Endothelial cell of umbilical vein (primary cell): ENCODE results near the gene BRCA2. TPM values are rescaled to one million over a fixed set of nuclear protein-coding genes. Genes with fewer than 3 reads are reported as not detected.

Experiments
- BruUV-seq: library from RNA; stranded (reverse); fragments of 400-500 nt; replicated peaks from 2 replicates; lab custom pipeline; 2021; lab: Mats Ljungman, UMichigan
- CTCF ChIA-PET: fragments of 300-600, 350-600 bp; sonication (Branson Sonifier 250); formaldehyde crosslinking; loops from one replicate; lab custom pipeline; 2021; ENCODE audit warnings: antibody characterized with exemption, inconsistent platforms; lab: Charles Lee
- POLR2A ChIA-PET: fragments of 300-600, 350-600 bp; sonication (Branson Sonifier 250); formaldehyde crosslinking; loops from one replicate; lab custom pipeline; 2021; ENCODE audit warnings: antibody characterized with exemption, inconsistent platforms; lab: Charles Lee
- DNase-seq: peaks from one replicate; pipeline ENCODE4 v3.0.0-alpha.2; 2011; ENCODE audit warnings: low read depth, low spot score
- FAIRE-seq: peaks from 2 replicates; lab custom pipeline; 2011; peaks lifted over from hg19 to GRCh38; lab: Jason Lieb, UNC
- H2AFZ ChIP-seq: 2 replicates; pipeline ENCODE4 v1.6.0; 2012; ENCODE audit warnings: low read depth, low read length, control low read depth, inconsistent platforms
- H3K27ac ChIP-seq: 2 replicates; pipeline ENCODE4 v1.5.1; 2011; ENCODE audit warnings: low read depth, mild to moderate bottlenecking, control low read depth, low read length, moderate library complexity; ENCODE audit not compliant: insufficient read depth
- H3K27me3 ChIP-seq, 2 experiments: 2 replicates each; pipeline versions ENCODE4 v1.6.0 to v1.6.1; 2011; ENCODE audit warnings: low read length in 2 of 2, mixed read lengths in 1 of 2; ENCODE audit not compliant: control insufficient read depth in 2 of 2, insufficient read depth in 2 of 2
- H3K36me3 ChIP-seq, 2 experiments: 2 replicates in 1 of 2; 3 replicates in 1 of 2; pipeline ENCODE4 v1.5.1; 2011; ENCODE audit warnings: low read length in 2 of 2, mild to moderate bottlenecking in 1 of 2, moderate library complexity in 1 of 2; ENCODE audit not compliant: control insufficient read depth in 2 of 2, insufficient read depth in 2 of 2; ENCODE audit errors: extremely low read depth in 1 of 2
- H3K4me1 ChIP-seq: 3 replicates; pipeline ENCODE4 v1.5.1; 2011; ENCODE audit warnings: mild to moderate bottlenecking, low read length; ENCODE audit not compliant: control insufficient read depth, insufficient read depth; ENCODE audit errors: extremely low read depth
- H3K4me2 ChIP-seq: 2 replicates; pipeline ENCODE4 v1.6.1; 2011; ENCODE audit warnings: low read length, control low read depth, mixed read lengths; ENCODE audit not compliant: insufficient read depth
- H3K4me3 ChIP-seq, 3 experiments: fragments of 200-600 bp in 1 of 3; sonication (generic), shearing (Covaris generic) in 1 of 3; replicated peaks in 1 of 3; 2 replicates each; pipeline ENCODE4 v1.5.1; 2011 to 2016; ENCODE audit warnings: control low read depth in 3 of 3, low read length in 3 of 3, mild to moderate bottlenecking in 2 of 3, inconsistent platforms in 1 of 3, low read depth in 1 of 3, moderate library complexity in 1 of 3; ENCODE audit not compliant: insufficient read depth in 1 of 3
- H3K79me2 ChIP-seq: 2 replicates; pipeline ENCODE4 v1.6.0; 2012; ENCODE audit warnings: low read length, inconsistent platforms; ENCODE audit not compliant: control insufficient read depth, insufficient read depth
- H3K9ac ChIP-seq: replicated peaks from 2 replicates; pipeline ENCODE3; 2011; ENCODE audit warnings: low read length, control low read depth; ENCODE audit not compliant: insufficient read depth; ENCODE audit errors: extremely low read depth
- H3K9me1 ChIP-seq: replicated peaks from 3 replicates; pipeline ENCODE4 v1.6.0; 2011; ENCODE audit warnings: mild to moderate bottlenecking, low read length; ENCODE audit not compliant: control insufficient read depth, insufficient read depth; ENCODE audit errors: extremely low read depth
- H3K9me3 ChIP-seq: replicated peaks from 2 replicates; pipeline ENCODE4 v1.5.1; 2012; ENCODE audit warnings: low read length, inconsistent platforms; ENCODE audit not compliant: control insufficient read depth, insufficient read depth
- H4K20me1 ChIP-seq: replicated peaks from 2 replicates; pipeline ENCODE3; 2011; ENCODE audit warnings: mild to moderate bottlenecking, low read length; ENCODE audit not compliant: control insufficient read depth, insufficient read depth; ENCODE audit errors: extremely low read depth
- CTCF ChIP-seq, 2 donors: IDR thresholded peaks; 1 replicate in 1 of 2; 2 replicates in 1 of 2; pipeline ENCODE4 v1.5.1; 2011; ENCODE audit warnings: low read length in 2 of 2, mild to moderate bottlenecking in 2 of 2, moderate library complexity in 2 of 2, control low read depth in 1 of 2, inconsistent platforms in 1 of 2, low read depth in 1 of 2; ENCODE audit not compliant: insufficient read depth in 1 of 2; ENCODE audit errors: extremely low read depth in 1 of 2
- EZH2 ChIP-seq: IDR thresholded peaks from 2 replicates; pipeline ENCODE4 v1.6.1; 2012; ENCODE audit warnings: borderline replicate concordance, low read depth, mild to moderate bottlenecking, moderate library complexity, low read length, inconsistent platforms; ENCODE audit not compliant: severe bottlenecking
- FOS ChIP-seq: IDR thresholded peaks from 2 replicates; pipeline ENCODE4 v1.6.1; 2011; ENCODE audit warnings: mild to moderate bottlenecking, low read length, moderate library complexity, borderline replicate concordance; ENCODE audit not compliant: insufficient read depth
- GATA2 ChIP-seq: IDR thresholded peaks from 2 replicates; pipeline ENCODE4 v1.7.0; 2011; ENCODE audit warnings: low read depth, mild to moderate bottlenecking, moderate library complexity, mixed read lengths, low read length; ENCODE audit not compliant: insufficient read length, insufficient read depth
- JUN ChIP-seq: IDR thresholded peaks from 2 replicates; pipeline ENCODE4 v1.6.1; 2011; ENCODE audit warnings: borderline replicate concordance, low read depth; ENCODE audit not compliant: insufficient read length, insufficient read depth
- MAX ChIP-seq: IDR thresholded peaks from 2 replicates; pipeline ENCODE4 v1.6.1; 2011; ENCODE audit not compliant: insufficient read depth, insufficient read length
- MYC ChIP-seq: IDR thresholded peaks from one replicate; pipeline ENCODE4 v1.6.1; 2011; ENCODE audit warnings: mild to moderate bottlenecking, low read depth, low read length
- POLR2A ChIP-seq: IDR thresholded peaks from 2 replicates; pipeline ENCODE4 v1.6.1; 2012; ENCODE audit warnings: low read depth, mild to moderate bottlenecking, control low read depth, low read length
- POLR2AphosphoS5 ChIP-seq: IDR thresholded peaks from 2 replicates; pipeline ENCODE4 v1.6.1; 2012; ENCODE audit warnings: low read depth, mild to moderate bottlenecking, control low read depth, low read length, moderate library complexity; ENCODE audit not compliant: insufficient read depth
- dilution Hi-C: fragments of 300-500 bp; cut with MboI; formaldehyde crosslinking; loops from one replicate; pipeline ENCODE4 v1.15.0; 2019; ENCODE audit warnings: low sequenced_read_pairs; ENCODE audit not compliant: extremely low pct_ligation_motif_present
- intact Hi-C: fragments of 100-400 bp; cut with micrococcal nuclease; formaldehyde crosslinking; loops from one replicate; pipeline ENCODE4 v1.10.0; 2022
- polyA plus RNA-seq, 4 experiments: library from polyadenylated mRNA; depleted of rRNA in 3 of 4; stranded (reverse) in 3 of 4; unstranded in 1 of 4; fragments of >200 nt; gene quantifications; 2 replicates each; pipeline versions ENCODE4 v1.2.1 to v1.2.3, GENCODE V29; 2011 to 2012; ENCODE audit warnings: missing spikeins in 1 of 4
- total RNA-seq: library from RNA; stranded (reverse); gene quantifications from 2 replicates; pipeline ENCODE4 v1.2.3, GENCODE V29; 2021

BRCA2 gene
- total and polyA plus RNA-seq, 2 donors (not counting 3 experiments of a cell fraction or from before 2014, with no cell fraction given): 2.9 to 17.5 TPM

GRCh38 chr13:32298695-32299094 is 16.6 kb upstream of the BRCA2 start:
- Histone ChIP-seq H3K9ac (no peak overlapping the region), H2AFZ (no peak overlapping the region), H4K20me1 (no peaks in the 10 kb centered on the region), H3K9me1 (no peaks in the 10 kb centered on the region), H3K4me3 (no peak overlapping the region), H3K4me1 (peaks cover 9% of the 10 kb centered on the region), H3K27ac (no peak overlapping the region), H3K36me3 (peaks cover 0 to 7% of the 10 kb centered on the region in 2 experiments), H3K4me2 (no peak overlapping the region), H3K27me3 (no peaks in the 10 kb centered on the region), H3K9me3 (no peaks in the 10 kb centered on the region), H3K79me2 (no peaks in the 10 kb centered on the region)
- TF ChIP-seq JUN (no peak), GATA2 (no peak), FOS (no peak), POLR2AphosphoS5 (no peak), POLR2A (no peak), MAX (no peak)
- FAIRE-seq (no peak), DNase-seq (no peak)
- ChIA-PET POLR2A (no interaction called here), CTCF (interaction anchor here (1.7 kb wide), 1 partner anchor 53 kb away, joined by 4 read pairs; no protein-coding TSS in a partner anchor)
- no TSS peak for BruUV-seq
- dilution Hi-C loops (no loop called here), intact Hi-C loops (no loop called here)

GRCh38 chr13:32299893-32300292 is 15.4 kb upstream of the BRCA2 start:
- Histone ChIP-seq H3K36me3 (peaks cover 0 to 4% of the 10 kb centered on the region in 2 experiments), H3K79me2 (no peaks in the 10 kb centered on the region), H4K20me1 (no peaks in the 10 kb centered on the region), H3K4me2 (no peak overlapping the region), H3K9ac (no peak overlapping the region), H3K4me3 (no peak overlapping the region), H3K27ac (no peak overlapping the region), H3K9me3 (no peaks in the 10 kb centered on the region), H3K27me3 (no peaks in the 10 kb centered on the region), H3K4me1 (peaks cover 9% of the 10 kb centered on the region), H2AFZ (peak overlapping the region; percentile 5), H3K9me1 (no peaks in the 10 kb centered on the region)
- ChIA-PET CTCF (interaction anchor here (1.0 to 2.6 kb wide), 5 partner anchors 10 to 54 kb away, joined by 3 to 16 read pairs (median 4); no protein-coding TSS in a partner anchor), POLR2A (no interaction called here)
- no TSS peak for BruUV-seq
- DNase-seq (no peak), FAIRE-seq (no peak)
- dilution Hi-C loops: no loop called here
- intact Hi-C loops: no loop called here
- TF ChIP-seq JUN: no peak
- no peak for TF ChIP-seq CTCF (IDR thresholded peaks at IDR 0.05; ENCODE audit: extremely low read depth in 1 of 2, insufficient read depth in 1 of 2, low read depth in 1 of 2, low read length in 2 of 2)
- no peak for TF ChIP-seq MYC
- no peak for TF ChIP-seq EZH2
- no peak for TF ChIP-seq FOS
- no peak for TF ChIP-seq MAX
- no peak for TF ChIP-seq GATA2
- TF ChIP-seq POLR2AphosphoS5: no peak
- TF ChIP-seq POLR2A: no peak
